ENCODE data around the gene PLCH1. TPM values are rescaled to one million over a fixed set of nuclear protein-coding genes. Genes with fewer than 3 reads are reported as not detected.
A peak's percentile ranks its signal among the peaks of the same experiment; 100 is the strongest.

PLCH1 gene
- total RNA-seq, 1 experiment from 2014 or later: 4.1 TPM

GRCh38 chr3:155393316-155393715 lies 351.6 kb downstream of the PLCH1 start:
- ATAC-seq (no peak), DNase-seq (no peak)
- Histone ChIP-seq H3F3A (ENCODE audit: low read length, unreplicated experiment) (no peaks in the 10 kb centered on the region), H3K27ac (ENCODE audit: low read length) (no peak overlapping the region), H3K79me2 (ENCODE audit: low read length) (no peaks in the 10 kb centered on the region), H3K4me2 (ENCODE audit: low read length) (no peak overlapping the region), H4K20me1 (ENCODE audit: low read length) (no peaks in the 10 kb centered on the region), H3K4me3 (ENCODE audit: low read length) (no peak overlapping the region), H3K27me3 (ENCODE audit: low read length) (no peaks in the 10 kb centered on the region), H3K4me1 (ENCODE audit: insufficient read depth, low read length) (peaks cover 16% of the 10 kb centered on the region), H3K9me3 (ENCODE audit: low read length) (no peaks in the 10 kb centered on the region), H2AFZ (ENCODE audit: low read length) (no peak overlapping the region), H3K9ac (ENCODE audit: low read length) (no peak overlapping the region), H3K36me3 (ENCODE audit: low read depth, low read length) (no peaks in the 10 kb centered on the region), H3K9me2 (replicated peaks; ENCODE audit: low read length) (no peaks in the 10 kb centered on the region)
- no TSS peak for BruUV-seq (replicated peaks)
- TF ChIP-seq EZH2 (IDR thresholded peaks at IDR 0.05; ENCODE audit: low read length, unreplicated experiment) (no peak), EZH2phosphoT487 (IDR thresholded peaks at IDR 0.05; ENCODE audit: borderline replicate concordance, low read length) (no peak)
- TF ChIP-seq, protein P1, sequence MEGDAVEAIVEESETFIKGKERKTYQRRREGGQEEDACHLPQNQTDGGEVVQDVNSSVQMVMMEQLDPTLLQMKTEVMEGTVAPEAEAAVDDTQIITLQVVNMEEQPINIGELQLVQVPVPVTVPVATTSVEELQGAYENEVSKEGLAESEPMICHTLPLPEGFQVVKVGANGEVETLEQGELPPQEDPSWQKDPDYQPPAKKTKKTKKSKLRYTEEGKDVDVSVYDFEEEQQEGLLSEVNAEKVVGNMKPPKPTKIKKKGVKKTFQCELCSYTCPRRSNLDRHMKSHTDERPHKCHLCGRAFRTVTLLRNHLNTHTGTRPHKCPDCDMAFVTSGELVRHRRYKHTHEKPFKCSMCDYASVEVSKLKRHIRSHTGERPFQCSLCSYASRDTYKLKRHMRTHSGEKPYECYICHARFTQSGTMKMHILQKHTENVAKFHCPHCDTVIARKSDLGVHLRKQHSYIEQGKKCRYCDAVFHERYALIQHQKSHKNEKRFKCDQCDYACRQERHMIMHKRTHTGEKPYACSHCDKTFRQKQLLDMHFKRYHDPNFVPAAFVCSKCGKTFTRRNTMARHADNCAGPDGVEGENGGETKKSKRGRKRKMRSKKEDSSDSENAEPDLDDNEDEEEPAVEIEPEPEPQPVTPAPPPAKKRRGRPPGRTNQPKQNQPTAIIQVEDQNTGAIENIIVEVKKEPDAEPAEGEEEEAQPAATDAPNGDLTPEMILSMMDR (conservative IDR thresholded peaks at IDR 0.05; ENCODE audit: low read depth, low read length): no peak
- POLR2A ChIA-PET (ENCODE audit: unreplicated experiment): no interaction called here
- CTCF ChIA-PET: no interaction called here
- intact Hi-C loops (cut with micrococcal nuclease): no loop called here

- no peak for DNase-seq
- Histone ChIP-seq H3K9me3 (ENCODE audit: low read length) (no peaks in the 10 kb centered on the region), H4K20me1 (ENCODE audit: low read length) (no peaks in the 10 kb centered on the region), H3K79me2 (ENCODE audit: low read length) (no peaks in the 10 kb centered on the region), H3K27me3 (ENCODE audit: low read length) (no peaks in the 10 kb centered on the region), H3K4me2 (ENCODE audit: low read length) (peak overlapping the region; percentile 62), H3K4me3 (ENCODE audit: low read length) (no peak overlapping the region), H2AFZ (ENCODE audit: low read length) (peak overlapping the region; percentile 16; the same call in 1 of the 2 replicates), H3K9me2 (replicated peaks; ENCODE audit: low read length) (no peaks in the 10 kb centered on the region), H3F3A (ENCODE audit: low read length, unreplicated experiment) (no peaks in the 10 kb centered on the region), H3K4me1 (ENCODE audit: insufficient read depth, low read length) (peaks cover 24% of the 10 kb centered on the region), H3K27ac (ENCODE audit: low read length) (peak overlapping the region; percentile 51), H3K9ac (ENCODE audit: low read length) (no peak overlapping the region), H3K36me3 (ENCODE audit: low read depth, low read length) (no peaks in the 10 kb centered on the region)
- no peak for ATAC-seq
- CTCF ChIA-PET: interaction anchor here (0.5 kb wide), 1 partner anchor 144 kb away, joined by 3 read pairs; no protein-coding TSS in a partner anchor
- POLR2A ChIA-PET (ENCODE audit: unreplicated experiment): no interaction called here
- intact Hi-C loops (cut with micrococcal nuclease): no loop called here
- no TSS peak for BruUV-seq (replicated peaks)
- no peak for TF ChIP-seq EZH2phosphoT487 (IDR thresholded peaks at IDR 0.05; ENCODE audit: borderline replicate concordance, low read length)
- TF ChIP-seq, protein P1 (conservative IDR thresholded peaks at IDR 0.05; ENCODE audit: low read depth, low read length): no peak
- TF ChIP-seq EZH2 (IDR thresholded peaks at IDR 0.05; ENCODE audit: low read length, unreplicated experiment): no peak
Measured at GRCh38 chr3:155392138-155392537, 352.7 kb downstream of the PLCH1 start.

- Histone ChIP-seq H3K4me2 (ENCODE audit: low read length) (peak overlapping the region; percentile 62), H3K27ac (ENCODE audit: low read length) (peak overlapping the region; percentile 51), H4K20me1 (ENCODE audit: low read length) (no peaks in the 10 kb centered on the region), H3K4me3 (ENCODE audit: low read length) (0 out of 2 replicates have a peak overlapping the region, but pooled peaks have one; percentile 3), H3K9me3 (ENCODE audit: low read length) (no peaks in the 10 kb centered on the region), H3K9me2 (replicated peaks; ENCODE audit: low read length) (no peaks in the 10 kb centered on the region), H3F3A (ENCODE audit: low read length, unreplicated experiment) (no peaks in the 10 kb centered on the region), H3K36me3 (ENCODE audit: low read depth, low read length) (no peaks in the 10 kb centered on the region), H3K27me3 (ENCODE audit: low read length) (no peaks in the 10 kb centered on the region), H3K9ac (ENCODE audit: low read length) (no peak overlapping the region), H2AFZ (ENCODE audit: low read length) (peak overlapping the region; percentile 16; the same call in 1 of the 2 replicates), H3K79me2 (ENCODE audit: low read length) (no peaks in the 10 kb centered on the region), H3K4me1 (ENCODE audit: insufficient read depth, low read length) (peaks cover 26% of the 10 kb centered on the region)
- peak; percentile 99 for ATAC-seq
- intact Hi-C loops (cut with micrococcal nuclease): loop anchor here (1.0 kb wide), 1 partner anchor 25 kb away; no protein-coding TSS in a partner anchor
- DNase-seq: peak; percentile 93
- ChIA-PET CTCF (interaction anchor here (0.5 kb wide), 1 partner anchor 144 kb away, joined by 3 read pairs; no protein-coding TSS in a partner anchor), POLR2A (ENCODE audit: unreplicated experiment) (no interaction called here)
- BruUV-seq (replicated peaks): no TSS peak
- TF ChIP-seq EZH2phosphoT487 (IDR thresholded peaks at IDR 0.05; ENCODE audit: borderline replicate concordance, low read length) (no peak), EZH2 (IDR thresholded peaks at IDR 0.05; ENCODE audit: low read length, unreplicated experiment) (no peak)
- TF ChIP-seq, protein P1 (conservative IDR thresholded peaks at IDR 0.05; ENCODE audit: low read depth, low read length): no peak
Measured at GRCh38 chr3:155391551-155391958, 353.3 kb downstream of the PLCH1 start.
